ENCODE data around the gene GLB1L2.

Gene GLB1L2

GRCh38 chr11:134398079-134398444 is 66.3 kb downstream of the GLB1L2 start:
- H3K4ac ChIP-seq (ENCODE audit: low read depth in 1 of 2, low read length in 2 of 2), result no peak overlapping the region
- no peak overlapping the region for H3K4me2 ChIP-seq (ENCODE audit: low read length, poor library complexity, severe bottlenecking)
- H3K23ac ChIP-seq (ENCODE audit: low read length in 2 of 2), result no peak overlapping the region
- H3K27me3 ChIP-seq (ENCODE audit: control insufficient read depth in 1 of 2, insufficient read depth in 1 of 2, low read length in 2 of 2), result peaks cover 0 to 6% of the 10 kb centered on the region in 2 experiments
- no peaks in the 10 kb centered on the region for H3K79me1 ChIP-seq (replicated peaks; ENCODE audit: low read length, poor library complexity, severe bottlenecking)
- H2BK120ac ChIP-seq (ENCODE audit: low read depth, low read length), result no peak overlapping the region
- no peak overlapping the region for H3K18ac ChIP-seq (ENCODE audit: low read depth in 1 of 2, low read length in 2 of 2)
- peaks cover 4% of the 10 kb centered on the region for H3K9me3 ChIP-seq (ENCODE audit: control insufficient read depth, low read length)
- no peaks in the 10 kb centered on the region for H3K36me3 ChIP-seq (ENCODE audit: control insufficient read depth in 1 of 2, insufficient read depth in 2 of 2, low read depth in 1 of 2, low read length in 2 of 2)
- WGBS, result 86% methylated on average over 11 of the region's 11 CpGs
- no peak overlapping the region for H2BK15ac ChIP-seq (ENCODE audit: low read depth, poor library complexity, severe bottlenecking)
- no peak overlapping the region for H2BK12ac ChIP-seq (ENCODE audit: low read length in 2 of 2)
- H2BK5ac ChIP-seq (ENCODE audit: low read depth, low read length, poor library complexity, severe bottlenecking), result no peak overlapping the region
- DNase-seq, result no peak
- H3K4me1 ChIP-seq (ENCODE audit: control insufficient read depth, insufficient read depth, low read depth, low read length), result no peaks in the 10 kb centered on the region
- H3K4me3 ChIP-seq (ENCODE audit: insufficient read depth in 1 of 2, low read depth in 1 of 2, low read length in 2 of 2), result no peak overlapping the region
- no peak overlapping the region for H4K8ac ChIP-seq (ENCODE audit: low read length)
- H3K27ac ChIP-seq (ENCODE audit: low read length, poor library complexity, severe bottlenecking), result no peak overlapping the region
- no peak overlapping the region for H4K91ac ChIP-seq (ENCODE audit: low read length)
- no peak overlapping the region for H2AK5ac ChIP-seq (ENCODE audit: low read length, severe bottlenecking)
- no peak overlapping the region for H2AFZ ChIP-seq (ENCODE audit: low read depth, low read length)
- H3K14ac ChIP-seq (ENCODE audit: low read length in 2 of 2), result no peak overlapping the region
- no peak overlapping the region for H3K9ac ChIP-seq (ENCODE audit: low read length)

- Histone ChIP-seq H3K4ac (ENCODE audit: low read depth in 1 of 2, low read length in 2 of 2) (no peak overlapping the region), H3K79me1 (replicated peaks; ENCODE audit: low read length, poor library complexity, severe bottlenecking) (no peaks in the 10 kb centered on the region), H3K36me3 (ENCODE audit: control insufficient read depth in 1 of 2, insufficient read depth in 2 of 2, low read depth in 1 of 2, low read length in 2 of 2) (no peaks in the 10 kb centered on the region), H3K18ac (ENCODE audit: low read depth in 1 of 2, low read length in 2 of 2) (no peak overlapping the region), H3K27ac (ENCODE audit: low read length, poor library complexity, severe bottlenecking) (no peak overlapping the region), H2AK5ac (ENCODE audit: low read length, severe bottlenecking) (no peak overlapping the region), H3K4me2 (ENCODE audit: low read length, poor library complexity, severe bottlenecking) (no peak overlapping the region), H3K23ac (ENCODE audit: low read length in 2 of 2) (no peak overlapping the region), H4K8ac (ENCODE audit: low read length) (no peak overlapping the region), H3K27me3 (ENCODE audit: control insufficient read depth in 1 of 2, insufficient read depth in 1 of 2, low read length in 2 of 2) (peaks cover 0 to 6% of the 10 kb centered on the region in 2 experiments), H4K91ac (ENCODE audit: low read length) (no peak overlapping the region), H2BK5ac (ENCODE audit: low read depth, low read length, poor library complexity, severe bottlenecking) (no peak overlapping the region), H3K9me3 (ENCODE audit: control insufficient read depth, low read length) (peaks cover 4% of the 10 kb centered on the region), H3K4me3 (ENCODE audit: insufficient read depth in 1 of 2, low read depth in 1 of 2, low read length in 2 of 2) (no peak overlapping the region), H3K4me1 (ENCODE audit: control insufficient read depth, insufficient read depth, low read depth, low read length) (no peaks in the 10 kb centered on the region), H2BK15ac (ENCODE audit: low read depth, poor library complexity, severe bottlenecking) (no peak overlapping the region), H2BK12ac (ENCODE audit: low read length in 2 of 2) (no peak overlapping the region), H3K14ac (ENCODE audit: low read length in 2 of 2) (no peak overlapping the region), H2BK120ac (ENCODE audit: low read depth, low read length) (no peak overlapping the region), H2AFZ (ENCODE audit: low read depth, low read length) (no peak overlapping the region), H3K9ac (ENCODE audit: low read length) (no peak overlapping the region)
- no peak for DNase-seq
- WGBS, result 67% methylated on average over 13 of the region's 13 CpGs
Measured at GRCh38 chr11:134398644-134399292, 67.0 kb downstream of the GLB1L2 start.

- Histone ChIP-seq H3K4me1 (ENCODE audit: control insufficient read depth, insufficient read depth, low read depth, low read length) (no peaks in the 10 kb centered on the region), H3K4me3 (ENCODE audit: insufficient read depth in 1 of 2, low read depth in 1 of 2, low read length in 2 of 2) (no peak overlapping the region), H3K9ac (ENCODE audit: low read length) (no peak overlapping the region), H3K23ac (ENCODE audit: low read length in 2 of 2) (no peak overlapping the region), H3K27me3 (ENCODE audit: control insufficient read depth in 1 of 2, insufficient read depth in 1 of 2, low read length in 2 of 2) (peaks cover 0 to 6% of the 10 kb centered on the region in 2 experiments), H3K27ac (ENCODE audit: low read length, poor library complexity, severe bottlenecking) (no peak overlapping the region), H3K4me2 (ENCODE audit: low read length, poor library complexity, severe bottlenecking) (no peak overlapping the region), H4K8ac (ENCODE audit: low read length) (no peak overlapping the region), H2AK5ac (ENCODE audit: low read length, severe bottlenecking) (no peak overlapping the region), H2AFZ (ENCODE audit: low read depth, low read length) (no peak overlapping the region), H3K79me1 (replicated peaks; ENCODE audit: low read length, poor library complexity, severe bottlenecking) (no peaks in the 10 kb centered on the region), H2BK12ac (ENCODE audit: low read length in 2 of 2) (no peak overlapping the region), H3K18ac (ENCODE audit: low read depth in 1 of 2, low read length in 2 of 2) (no peak overlapping the region), H2BK15ac (ENCODE audit: low read depth, poor library complexity, severe bottlenecking) (no peak overlapping the region), H3K9me3 (ENCODE audit: control insufficient read depth, low read length) (peaks cover 4% of the 10 kb centered on the region), H4K91ac (ENCODE audit: low read length) (no peak overlapping the region), H2BK120ac (ENCODE audit: low read depth, low read length) (no peak overlapping the region), H3K4ac (ENCODE audit: low read depth in 1 of 2, low read length in 2 of 2) (no peak overlapping the region), H3K14ac (ENCODE audit: low read length in 2 of 2) (no peak overlapping the region), H2BK5ac (ENCODE audit: low read depth, low read length, poor library complexity, severe bottlenecking) (no peak overlapping the region), H3K36me3 (ENCODE audit: control insufficient read depth in 1 of 2, insufficient read depth in 2 of 2, low read depth in 1 of 2, low read length in 2 of 2) (no peaks in the 10 kb centered on the region)
- DNase-seq, result no peak
- WGBS, result 75% methylated on average over 8 of the region's 8 CpGs
Measured at GRCh38 chr11:134399293-134399654, 67.5 kb downstream of the GLB1L2 start.

- no peak overlapping the region for H2BK12ac ChIP-seq (ENCODE audit: low read length in 2 of 2)
- no peak overlapping the region for H4K91ac ChIP-seq (ENCODE audit: low read length)
Measured at GRCh38 chr11:134399996-134400395, 68.2 kb downstream of the GLB1L2 start.

More at GRCh38 chr11:134399996-134400395, 68.2 kb downstream of the GLB1L2 start:
- no peaks in the 10 kb centered on the region for H3K36me3 ChIP-seq (ENCODE audit: control insufficient read depth in 1 of 2, insufficient read depth in 2 of 2, low read depth in 1 of 2, low read length in 2 of 2)
- H3K4me3 ChIP-seq (ENCODE audit: insufficient read depth in 1 of 2, low read depth in 1 of 2, low read length in 2 of 2), result no peak overlapping the region
- no peak overlapping the region for H3K27ac ChIP-seq (ENCODE audit: low read length, poor library complexity, severe bottlenecking)
- no peak overlapping the region for H3K4me2 ChIP-seq (ENCODE audit: low read length, poor library complexity, severe bottlenecking)
- H3K14ac ChIP-seq (ENCODE audit: low read length in 2 of 2), result no peak overlapping the region
- H2BK15ac ChIP-seq (ENCODE audit: low read depth, poor library complexity, severe bottlenecking), result no peak overlapping the region
- H3K9me3 ChIP-seq (ENCODE audit: control insufficient read depth, low read length), result peaks cover 4% of the 10 kb centered on the region
- H2AFZ ChIP-seq (ENCODE audit: low read depth, low read length), result no peak overlapping the region
- H3K18ac ChIP-seq (ENCODE audit: low read depth in 1 of 2, low read length in 2 of 2), result no peak overlapping the region
- DNase-seq, result no peak
- no peak overlapping the region for H3K4ac ChIP-seq (ENCODE audit: low read depth in 1 of 2, low read length in 2 of 2)
- no peak overlapping the region for H4K8ac ChIP-seq (ENCODE audit: low read length)
- no peak overlapping the region for H2BK5ac ChIP-seq (ENCODE audit: low read depth, low read length, poor library complexity, severe bottlenecking)
- H3K27me3 ChIP-seq (ENCODE audit: control insufficient read depth in 1 of 2, insufficient read depth in 1 of 2, low read length in 2 of 2), result peaks cover 0 to 10% of the 10 kb centered on the region in 2 experiments
- H3K23ac ChIP-seq (ENCODE audit: low read length in 2 of 2), result no peak overlapping the region
- H2AK5ac ChIP-seq (ENCODE audit: low read length, severe bottlenecking), result no peak overlapping the region
- no peak overlapping the region for H3K9ac ChIP-seq (ENCODE audit: low read length)
- WGBS, result 81% methylated on average over 7 of the region's 7 CpGs
- H3K4me1 ChIP-seq (ENCODE audit: control insufficient read depth, insufficient read depth, low read depth, low read length), result no peaks in the 10 kb centered on the region
- no peak overlapping the region for H2BK120ac ChIP-seq (ENCODE audit: low read depth, low read length)
- H3K79me1 ChIP-seq (replicated peaks; ENCODE audit: low read length, poor library complexity, severe bottlenecking), result no peaks in the 10 kb centered on the region

All from mesenchymal stem cell (in vitro differentiated cells and primary cell).